K562 (cell line): ENCODE results near the gene NKX1-2. TPM values are rescaled to one million over a fixed set of nuclear protein-coding genes. Genes with fewer than 3 reads are reported as not detected.
A peak's percentile ranks its signal among the peaks of the same experiment; 100 is the strongest.

Source experiments
- CCNT2 ChIP-seq: IDR thresholded peaks from 2 replicates; pipeline ENCODE4 v1.6.1; 2011; ENCODE audit warnings: borderline replicate concordance, low read depth, mild to moderate bottlenecking, moderate library complexity, mixed read lengths, low read length; ENCODE audit not compliant: insufficient read length; ENCODE audit errors: extremely low read depth
- ELF1 ChIP-seq: fragments of 200-800 bp; sonication (Bioruptor generic); IDR thresholded peaks from 2 replicates; pipeline ENCODE4 v1.6.1; 2016; ENCODE audit warnings: missing genetic modification characterization, missing compliant biosample characterization
- FOS ChIP-seq: IDR thresholded peaks from 3 replicates; pipeline ENCODE4 v1.6.1; 2011; ENCODE audit not compliant: insufficient read length; ENCODE audit errors: extremely low read depth
- HDAC6 ChIP-seq: IDR thresholded peaks from 2 replicates; pipeline ENCODE4 v1.6.1; 2012; ENCODE audit warnings: low read depth, mild to moderate bottlenecking, control low read depth, inconsistent platforms, low read length, moderate library complexity
- KHSRP ChIP-seq: fragments of 450-650 bp; IDR thresholded peaks from 2 replicates; pipeline ENCODE4 v1.6.1; 2017
- MYC ChIP-seq, 2 experiments: fragments of 250-450 bp in 1 of 2; sonication (Bioruptor Pico) in 1 of 2; IDR thresholded peaks; 2 replicates each; pipeline versions ENCODE4 v1.5.1 to v1.6.1; 2012 to 2021; ENCODE audit warnings: low read depth in 2 of 2, borderline replicate concordance in 1 of 2, improper control_type of control experiment in 1 of 2, low read length in 1 of 2, mild to moderate bottlenecking in 1 of 2, moderate library complexity in 1 of 2
- NONO ChIP-seq, 2 experiments: fragments of 200-400 bp in 1 of 2; fragments of 450-650 bp in 1 of 2; formaldehyde crosslinking in 1 of 2; IDR thresholded peaks; 2 replicates each; pipeline ENCODE4 v1.6.1; 2017; ENCODE audit warnings: low read depth in 2 of 2, mild to moderate bottlenecking in 2 of 2, moderate library complexity in 2 of 2, low read length in 1 of 2
- RAD21 ChIP-seq, 2 experiments: fragments of 250-450 bp in 1 of 2; fragments of 450-650 bp in 1 of 2; sonication (Bioruptor Pico) in 1 of 2; formaldehyde crosslinking in 1 of 2; IDR thresholded peaks in 1 of 2; conservative IDR thresholded peaks in 1 of 2; 2 replicates each; pipeline versions ENCODE4 v1.4.0 to v1.8.0; 2020 to 2022; ENCODE audit warnings: mild to moderate bottlenecking in 2 of 2, moderate library complexity in 1 of 2
- RB1 ChIP-seq: fragments of 450-650 bp; IDR thresholded peaks from 2 replicates; pipeline ENCODE4 v1.6.1; 2017; ENCODE audit warnings: low read depth, mild to moderate bottlenecking
- RREB1 ChIP-seq: fragments of 250-450 bp; sonication (Bioruptor Pico); IDR thresholded peaks from 2 replicates; pipeline ENCODE4 v1.4.0; 2020
- SIN3A ChIP-seq, 2 experiments: fragments of 150-350 bp in 1 of 2; IDR thresholded peaks; 2 replicates each; pipeline ENCODE4 v1.6.1; 2011 to 2016; ENCODE audit warnings: borderline replicate concordance in 2 of 2, low read depth in 2 of 2, low read length in 2 of 2, mild to moderate bottlenecking in 2 of 2, moderate library complexity in 2 of 2; ENCODE audit not compliant: control insufficient read depth in 1 of 2
- ZC3H4 ChIP-seq: sonication (generic); formaldehyde crosslinking; IDR thresholded peaks from 2 replicates; pipeline ENCODE4 v1.9.0; 2021; ENCODE audit warnings: missing genetic modification reagents, borderline replicate concordance
- ZFP91 ChIP-seq: sonication (generic); formaldehyde crosslinking; IDR thresholded peaks from 2 replicates; pipeline ENCODE4 v1.8.0; 2022; ENCODE audit warnings: mild to moderate bottlenecking, missing genetic modification reagents
- ZNF165 ChIP-seq: fragments of 250-450 bp; sonication (Bioruptor Pico); IDR thresholded peaks from 2 replicates; pipeline ENCODE4 v1.4.0; 2020; ENCODE audit warnings: borderline replicate concordance
- polyA plus RNA-seq, 8 experiments: library from polyadenylated mRNA; depleted of rRNA in 4 of 8; stranded (reverse) in 5 of 8; unstranded in 3 of 8; fragments of >200 nt; fragmentation: Nextera tagmentation in 2 of 8; fragmentation: Illumina TruSeq in 1 of 8; extraction: Ambion mirVana in 2 of 8; extraction: Trizol in 1 of 8; gene quantifications; 2 replicates each; pipeline versions ENCODE4 v1.2.1 to v1.2.3, GENCODE V29; 2011 to 2014; ENCODE audit warnings: inconsistent platforms in 1 of 8, missing spikeins in 1 of 8
- total RNA-seq, 7 experiments: library from RNA; depleted of rRNA in 6 of 7; stranded (reverse); fragments of >200 nt in 6 of 7; fragmentation: Illumina TruSeq in 2 of 7; extraction: Trizol in 2 of 7; gene quantifications; 2 replicates each; pipeline versions ENCODE4 v1.2.1 to v1.2.3, GENCODE V29; 2011 to 2021; ENCODE audit warnings: low replicate concordance in 1 of 7
- TF ChIP-seq, protein P1 (sequence below), 2 experiments: IDR thresholded peaks; 2 replicates each; pipeline ENCODE4 v1.6.1; 2012; ENCODE audit warnings: improper control_type of control experiment in 2 of 2, low read depth in 2 of 2, low read length in 2 of 2, borderline replicate concordance in 1 of 2

NKX1-2 gene
- total and polyA plus RNA-seq, 9 of the 15 experiments (the other 6 are each of a cell fraction or from before 2014, with no cell fraction given), result not detected

- TF ChIP-seq ZFP91 (CRISPR knock-in tag) (no peak), ZC3H4 (peak; percentile 81; the same call in 1 of the 2 replicates), ELF1 (tag) (no peak), RAD21 (CRISPR knock-in tag; conservative IDR thresholded peaks at IDR 0.05 in 1 of 2, IDR thresholded peaks at IDR 0.05 in 1 of 2) (no peak), ZNF165 (CRISPR knock-in tag) (no peak), SIN3A (IDR thresholded peaks at IDR 0.05; ENCODE audit: borderline replicate concordance in 2 of 2, control insufficient read depth in 1 of 2, low read depth in 2 of 2, low read length in 2 of 2) (peak in 1 of 2 experiments; percentile 63; a peak in 1 of 4 replicates), RREB1 (CRISPR knock-in tag) (no peak), CCNT2 (peak; percentile 34), HDAC6 (no peak), RB1 (no peak), MYC (IDR thresholded peaks at IDR 0.05; ENCODE audit: low read depth, low read length) (peak; percentile 63), MYC (CRISPR knock-in tag; IDR thresholded peaks at IDR 0.05; ENCODE audit: borderline replicate concordance, low read depth) (no peak), KHSRP (no peak), NONO (IDR thresholded peaks at IDR 0.05; ENCODE audit: low read depth in 2 of 2, low read length in 1 of 2) (peak in 1 of 2 experiments; percentile 94; a peak in 1 of 4 replicates), FOS (no peak)
- TF ChIP-seq, protein P1, sequence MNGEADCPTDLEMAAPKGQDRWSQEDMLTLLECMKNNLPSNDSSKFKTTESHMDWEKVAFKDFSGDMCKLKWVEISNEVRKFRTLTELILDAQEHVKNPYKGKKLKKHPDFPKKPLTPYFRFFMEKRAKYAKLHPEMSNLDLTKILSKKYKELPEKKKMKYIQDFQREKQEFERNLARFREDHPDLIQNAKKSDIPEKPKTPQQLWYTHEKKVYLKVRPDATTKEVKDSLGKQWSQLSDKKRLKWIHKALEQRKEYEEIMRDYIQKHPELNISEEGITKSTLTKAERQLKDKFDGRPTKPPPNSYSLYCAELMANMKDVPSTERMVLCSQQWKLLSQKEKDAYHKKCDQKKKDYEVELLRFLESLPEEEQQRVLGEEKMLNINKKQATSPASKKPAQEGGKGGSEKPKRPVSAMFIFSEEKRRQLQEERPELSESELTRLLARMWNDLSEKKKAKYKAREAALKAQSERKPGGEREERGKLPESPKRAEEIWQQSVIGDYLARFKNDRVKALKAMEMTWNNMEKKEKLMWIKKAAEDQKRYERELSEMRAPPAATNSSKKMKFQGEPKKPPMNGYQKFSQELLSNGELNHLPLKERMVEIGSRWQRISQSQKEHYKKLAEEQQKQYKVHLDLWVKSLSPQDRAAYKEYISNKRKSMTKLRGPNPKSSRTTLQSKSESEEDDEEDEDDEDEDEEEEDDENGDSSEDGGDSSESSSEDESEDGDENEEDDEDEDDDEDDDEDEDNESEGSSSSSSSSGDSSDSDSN (IDR thresholded peaks at IDR 0.05; ENCODE audit: borderline replicate concordance in 1 of 2, low read depth in 2 of 2, low read length in 2 of 2), result 0 out of 4 replicates have a peak, but pooled peaks of 1 of the 2 experiments have one; percentile 19
Measured at GRCh38 chr10:124417895-124418725, 31.7 kb downstream of the NKX1-2 start (continued).
